Activated T-cell treated with anti-CD3 and anti-CD28 coated beads, Interleukin-2, amount 50 U/mL, for 48 hours (primary cell): ENCODE results near the gene FHIT.

ENCODE experiments used
- DNase-seq, 2 experiments: peaks; one replicate each; pipeline ENCODE4 v3.0.0-alpha.2; 2020

FHIT gene

DNA sequence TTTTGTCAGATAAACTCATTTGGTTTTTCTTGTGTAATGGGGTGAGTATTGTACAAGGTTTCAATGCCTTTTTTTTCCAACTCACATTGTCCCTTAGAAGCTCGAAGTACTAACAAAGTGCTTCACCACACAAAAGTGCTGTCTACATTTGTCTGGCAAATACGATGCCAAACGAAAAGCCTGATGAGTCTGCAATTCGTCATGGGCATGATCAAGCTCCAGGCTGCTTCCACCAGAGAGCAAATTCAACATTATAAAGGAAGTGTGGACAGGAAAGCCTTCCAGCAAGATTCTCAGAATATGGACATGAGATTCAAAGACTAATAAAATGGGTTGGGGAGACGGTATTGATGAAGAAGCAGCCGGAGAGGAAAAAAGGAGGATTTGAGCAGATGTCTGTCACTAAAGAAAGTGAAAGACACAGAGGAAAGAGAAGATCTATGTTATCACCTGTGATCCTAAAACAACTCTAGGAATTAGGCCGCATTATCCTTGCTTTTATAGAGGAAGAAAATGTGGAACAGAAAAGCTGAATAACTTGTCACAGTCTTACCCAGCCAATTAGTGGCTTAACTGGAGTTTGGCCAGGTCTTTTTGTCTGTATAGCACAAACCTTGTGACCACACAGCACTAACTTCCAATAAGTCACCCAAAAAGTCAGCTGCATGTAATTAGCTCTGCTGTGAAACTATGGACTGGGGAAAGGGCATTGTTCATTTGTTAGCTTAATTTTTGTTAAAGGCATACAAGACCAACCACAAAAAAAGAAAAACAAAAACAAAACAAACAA is 494.8 kb downstream of the FHIT start:
- no peak for DNase-seq

GRCh38 chr3:60755094-60755493 is 496.2 kb downstream of the FHIT start:
- no peak for DNase-seq

DNA sequence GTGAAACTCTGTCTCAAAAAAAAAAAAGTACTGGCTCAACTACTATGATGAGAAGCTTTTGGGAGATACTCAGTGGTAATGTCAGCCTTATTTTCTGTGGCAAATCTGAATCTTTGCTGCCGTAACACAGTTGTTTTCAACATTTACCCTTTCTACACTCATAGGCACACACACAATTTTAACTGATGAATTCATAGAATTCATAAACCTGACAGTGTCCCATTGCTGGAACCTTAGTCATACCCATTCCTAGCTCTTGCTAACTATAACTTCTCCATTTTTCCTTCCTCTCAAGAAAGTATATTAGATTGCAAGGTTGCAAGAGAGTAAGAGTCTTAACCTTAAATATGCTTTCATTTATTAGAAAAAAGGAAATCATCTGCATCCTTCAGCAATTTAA is 496.6 kb downstream of the FHIT start:
- DNase-seq, result no peak

DNA sequence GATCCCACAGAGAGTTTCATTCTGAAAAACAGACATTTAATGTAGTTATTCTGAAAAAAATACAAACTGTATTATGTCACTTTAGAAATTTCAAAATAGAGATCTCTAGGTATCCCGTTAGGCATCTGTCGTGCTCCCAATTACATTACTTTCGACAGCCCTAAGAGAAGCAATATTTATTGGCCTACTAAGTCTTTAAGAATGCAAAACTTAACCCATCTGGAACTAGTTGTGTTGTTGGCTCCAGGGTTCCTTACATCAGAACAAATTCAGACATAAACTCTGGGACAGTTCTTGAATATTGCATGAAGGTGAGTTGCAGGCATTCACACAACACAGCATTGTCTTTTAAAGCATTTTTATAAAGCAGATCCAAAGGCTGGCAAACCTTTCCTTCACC is 498.4 kb downstream of the FHIT start:
- no peak for DNase-seq

- no peak for DNase-seq
Observed at GRCh38 chr3:60746695-60747416, 504.4 kb downstream of the FHIT start.

DNA sequence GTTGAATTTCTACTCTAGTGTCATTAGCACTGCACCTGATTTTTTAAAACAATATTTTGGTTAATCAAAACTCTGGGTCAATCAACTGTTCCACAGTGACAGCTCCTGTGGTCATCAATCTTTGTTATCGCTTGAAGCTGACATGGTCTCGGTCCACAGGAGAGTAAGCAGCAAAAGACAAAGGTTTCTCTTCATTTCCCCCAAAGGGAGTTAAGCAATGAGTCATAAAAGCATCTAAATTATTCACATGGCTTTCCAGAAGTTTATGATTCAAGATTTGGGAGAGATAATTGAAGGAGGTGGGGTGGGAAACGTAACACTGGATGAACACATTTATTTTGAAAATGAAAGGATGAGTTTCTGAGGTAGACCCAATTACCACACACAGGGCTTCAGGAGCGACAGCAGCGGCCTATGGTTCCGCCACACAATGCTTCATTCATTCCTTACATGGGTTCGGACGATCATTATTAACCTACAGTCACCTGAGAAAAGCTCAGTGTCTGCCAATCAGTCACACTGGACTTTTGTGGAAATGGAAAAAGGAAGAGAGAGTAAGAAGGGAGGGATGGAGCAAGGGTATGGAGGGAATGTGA is 505.1 kb downstream of the FHIT start:
- DNase-seq, result no peak

DNA sequence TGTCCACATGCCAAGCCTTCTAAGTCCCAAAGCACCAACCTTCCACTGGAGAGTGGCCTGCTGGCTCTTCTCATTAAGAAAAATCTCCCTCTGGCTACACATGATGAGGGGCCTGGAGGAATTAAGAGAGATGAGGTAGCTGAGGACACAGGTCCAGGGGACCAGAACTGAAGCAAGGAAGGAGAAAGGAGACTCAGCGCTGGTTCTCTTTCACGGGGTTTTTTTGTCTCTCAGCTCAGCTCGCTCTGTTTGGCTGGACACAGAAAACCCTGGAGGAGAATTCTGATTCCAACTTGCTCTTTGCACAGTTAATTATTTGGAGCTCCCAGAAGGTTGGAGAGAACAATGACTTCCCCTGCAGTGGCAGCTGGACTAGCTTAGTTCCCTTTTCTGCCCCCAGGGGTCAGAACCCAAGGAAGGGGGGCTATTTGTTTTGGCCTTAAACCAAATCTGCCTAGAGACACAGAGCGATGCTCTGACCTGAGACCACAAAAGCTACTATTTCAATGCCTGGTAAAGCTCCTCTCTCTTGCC is 507.6 kb downstream of the FHIT start:
- no peak for DNase-seq

GRCh38 chr3:60742606-60743145 is 508.6 kb downstream of the FHIT start:
- DNase-seq, result no peak

GRCh38 chr3:60737633-60738399 is 513.4 kb downstream of the FHIT start:
- DNase-seq, result no peak

- no peak for DNase-seq
Observed at GRCh38 chr3:60730371-60730770, 520.9 kb downstream of the FHIT start.

- DNase-seq, result no peak
Observed at GRCh38 chr3:60729056-60729455, 522.2 kb downstream of the FHIT start.

GRCh38 chr3:60728006-60728405 is 523.2 kb downstream of the FHIT start:
- no peak for DNase-seq

DNA sequence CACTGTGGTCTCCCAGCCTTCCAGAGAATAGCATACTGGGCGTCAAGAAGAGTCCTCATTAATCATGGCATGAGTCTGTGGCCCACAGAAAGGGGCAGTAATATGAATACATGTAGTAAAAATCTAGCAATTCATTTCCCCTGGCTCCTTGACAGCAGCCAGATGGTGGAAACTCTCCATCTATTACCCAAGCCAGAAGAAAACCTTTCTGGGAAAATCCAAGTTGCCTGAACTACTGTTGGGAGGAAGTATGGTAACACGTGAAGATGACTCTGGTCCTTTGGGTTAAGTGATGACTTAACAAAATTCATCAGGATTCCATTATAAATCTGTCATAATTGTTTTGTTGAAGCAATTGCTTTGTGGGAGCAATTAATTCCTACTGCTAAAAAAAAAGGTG is 530.5 kb downstream of the FHIT start:
- no peak for DNase-seq

- DNase-seq, result no peak
Observed at GRCh38 chr3:60716573-60716972, 534.7 kb downstream of the FHIT start.

- no peak for DNase-seq
Observed at GRCh38 chr3:60708191-60708975, 542.9 kb downstream of the FHIT start.

DNA sequence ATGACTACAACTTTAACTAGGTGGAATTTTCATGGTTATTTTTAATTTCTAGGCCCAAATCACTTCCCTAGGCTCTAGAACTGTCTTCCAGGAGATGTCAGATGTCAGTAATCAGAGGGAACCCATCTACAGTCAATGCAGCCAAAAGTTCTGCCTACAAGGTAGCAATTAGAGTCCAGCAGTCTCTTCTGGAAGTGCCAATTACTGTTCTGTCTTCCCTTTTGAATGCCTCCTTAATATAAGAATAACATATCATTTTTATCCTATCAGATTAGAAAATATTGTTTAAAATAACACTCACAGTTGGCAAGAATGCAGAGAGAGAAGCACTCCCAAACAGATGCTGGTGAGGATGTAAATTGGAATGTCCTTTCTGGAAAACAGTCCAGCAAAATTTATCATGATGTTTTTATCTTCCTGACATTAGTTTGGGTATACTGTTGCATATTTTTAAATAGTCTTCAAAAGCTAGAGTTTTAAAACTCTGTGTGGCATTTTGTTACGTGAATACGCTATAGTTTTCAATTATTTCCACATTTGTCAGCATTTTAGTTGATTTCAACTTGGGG is 543.7 kb downstream of the FHIT start:
- no peak for DNase-seq

- no peak for DNase-seq
Observed at GRCh38 chr3:60703956-60704736, 547.1 kb downstream of the FHIT start.

- DNase-seq, result no peak
Observed at GRCh38 chr3:60703008-60703407, 548.2 kb downstream of the FHIT start.

- no peak for DNase-seq
Observed at GRCh38 chr3:60698117-60698516, 553.1 kb downstream of the FHIT start.

- no peak for DNase-seq
Observed at GRCh38 chr3:60697132-60697531, 554.1 kb downstream of the FHIT start.
